ENCODE data around the gene TTLL11.

TTLL11 gene

GRCh38 chr9:121996783-121997182 is 96.3 kb downstream of the TTLL11 start:
- ChIA-PET CTCF (interaction anchor here (0.6 to 2.5 kb wide), 5 partner anchors 9 to 454 kb away, joined by 5 to 12 read pairs (median 5); no protein-coding TSS in a partner anchor), POLR2A (ENCODE audit: low non-redundant PET) (no interaction called here)
- no peak for TF ChIP-seq CTCF (conservative IDR thresholded peaks at IDR 0.05; ENCODE audit: low read depth)
- no peak for DNase-seq (ENCODE audit: low spot score)
- no peak overlapping the region for H3K27ac ChIP-seq

GRCh38 chr9:121995997-121996396 is 97.1 kb downstream of the TTLL11 start:
- ChIA-PET CTCF (interaction anchor here (1.0 to 2.5 kb wide), 6 partner anchors 9 to 450 kb away, joined by 4 to 12 read pairs (median 5); no protein-coding TSS in a partner anchor), POLR2A (ENCODE audit: low non-redundant PET) (no interaction called here)
- no peak for TF ChIP-seq CTCF (conservative IDR thresholded peaks at IDR 0.05; ENCODE audit: low read depth)
- DNase-seq (ENCODE audit: low spot score) = no peak
- H3K27ac ChIP-seq = no peak overlapping the region

GRCh38 chr9:121992571-121993212 is 100.4 kb downstream of the TTLL11 start:
- ChIA-PET CTCF (interaction anchor here (0.6 to 1.0 kb wide), 2 partner anchors 16 to 228 kb away, joined by 3 to 6 read pairs; no protein-coding TSS in a partner anchor), POLR2A (ENCODE audit: low non-redundant PET) (no interaction called here)
- TF ChIP-seq CTCF (conservative IDR thresholded peaks at IDR 0.05; ENCODE audit: low read depth) = peak; percentile 95
- peak; percentile 89 for DNase-seq (ENCODE audit: low spot score)
- H3K27ac ChIP-seq = no peak overlapping the region

GRCh38 chr9:121991307-121991661 is 101.8 kb downstream of the TTLL11 start:
- H3K27ac ChIP-seq = no peak overlapping the region
- no peak for DNase-seq (ENCODE audit: low spot score)
- TF ChIP-seq CTCF (conservative IDR thresholded peaks at IDR 0.05; ENCODE audit: low read depth) = no peak
- ChIA-PET POLR2A (ENCODE audit: low non-redundant PET) (no interaction called here), CTCF (interaction anchor here (0.9 to 1.4 kb wide), 2 partner anchors 304 to 445 kb away, joined by 3 to 6 read pairs; no protein-coding TSS in a partner anchor)

- POLR2A ChIA-PET (ENCODE audit: low non-redundant PET) = no interaction called here
- CTCF ChIA-PET = interaction anchor here (0.6 to 1.4 kb wide), 5 partner anchors 36 to 445 kb away, joined by 3 to 6 read pairs (median 3); no protein-coding TSS in a partner anchor
- no peak for DNase-seq (ENCODE audit: low spot score)
- TF ChIP-seq CTCF (conservative IDR thresholded peaks at IDR 0.05; ENCODE audit: low read depth) = no peak
- H3K27ac ChIP-seq = no peak overlapping the region
Measured at GRCh38 chr9:121990600-121991306, 102.4 kb downstream of the TTLL11 start.

GRCh38 chr9:121989010-121989409 is 104.1 kb downstream of the TTLL11 start:
- no peak; the same call in 1 of the 2 replicates for TF ChIP-seq CTCF (conservative IDR thresholded peaks at IDR 0.05; ENCODE audit: low read depth)
- ChIA-PET POLR2A (ENCODE audit: low non-redundant PET) (no interaction called here), CTCF (interaction anchor here (0.6 to 1.1 kb wide), 4 partner anchors 15 to 443 kb away, joined by 3 to 6 read pairs (median 3); no protein-coding TSS in a partner anchor)
- no peak overlapping the region for H3K27ac ChIP-seq
- DNase-seq (ENCODE audit: low spot score) = no peak

All from RWPE1 (cell line).